ENCODE results near the gene CD200. TPM values are rescaled to one million over a fixed set of nuclear protein-coding genes. Genes with fewer than 3 reads are reported as not detected.

The CD200 gene
- total RNA-seq, 1 experiment from 2014 or later, result not detected

DNA sequence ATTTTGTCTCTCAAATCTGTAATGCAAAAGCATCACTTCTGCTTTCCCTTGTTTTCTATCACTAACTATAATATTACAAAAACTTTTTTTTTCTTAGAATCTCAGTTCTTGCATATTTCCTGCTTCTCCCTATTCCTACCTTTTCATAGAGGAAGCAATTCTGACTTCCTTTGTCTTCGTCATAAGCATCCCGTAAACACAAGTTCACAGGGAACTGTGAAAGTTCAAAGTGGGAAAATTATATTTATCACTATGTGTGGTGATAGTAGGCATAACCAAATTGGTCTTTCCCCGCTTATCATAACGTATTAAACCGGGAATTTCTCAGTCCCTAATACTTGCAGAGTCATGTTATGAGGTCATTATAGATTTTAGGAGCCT is 22.3 kb downstream of the CD200 start:
- Histone ChIP-seq H3K27ac (ENCODE audit: low read length) (no peak overlapping the region), H3K4me3 (ENCODE audit: low read depth in 2 of 2, low read length in 2 of 2) (no peak overlapping the region), H3K36me3 (ENCODE audit: control insufficient read depth, insufficient read depth, low read length) (no peaks in the 10 kb centered on the region), H3K9me3 (ENCODE audit: control insufficient read depth, insufficient read depth, low read depth, low read length) (no peaks in the 10 kb centered on the region; the same call in 1 of the 2 replicates), H3K4me1 (ENCODE audit: control insufficient read depth, insufficient read depth, low read length) (no peaks in the 10 kb centered on the region), H3K27me3 (ENCODE audit: control insufficient read depth, insufficient read depth, low read length) (no peaks in the 10 kb centered on the region)
- POLR2A ChIA-PET, result no interaction called here
- in situ Hi-C loops (cut with HindIII; ENCODE audit: low pct_unique_long_range_greater_than_20kb, low sequenced_read_pairs) (no loop called here), intact Hi-C loops (cut with micrococcal nuclease; ENCODE audit: unreplicated experiment) (no loop called here)
- ATAC-seq (no peak), DNase-seq (ENCODE audit: low read depth, low spot score) (no peak)
- TF ChIP-seq, protein P1, sequence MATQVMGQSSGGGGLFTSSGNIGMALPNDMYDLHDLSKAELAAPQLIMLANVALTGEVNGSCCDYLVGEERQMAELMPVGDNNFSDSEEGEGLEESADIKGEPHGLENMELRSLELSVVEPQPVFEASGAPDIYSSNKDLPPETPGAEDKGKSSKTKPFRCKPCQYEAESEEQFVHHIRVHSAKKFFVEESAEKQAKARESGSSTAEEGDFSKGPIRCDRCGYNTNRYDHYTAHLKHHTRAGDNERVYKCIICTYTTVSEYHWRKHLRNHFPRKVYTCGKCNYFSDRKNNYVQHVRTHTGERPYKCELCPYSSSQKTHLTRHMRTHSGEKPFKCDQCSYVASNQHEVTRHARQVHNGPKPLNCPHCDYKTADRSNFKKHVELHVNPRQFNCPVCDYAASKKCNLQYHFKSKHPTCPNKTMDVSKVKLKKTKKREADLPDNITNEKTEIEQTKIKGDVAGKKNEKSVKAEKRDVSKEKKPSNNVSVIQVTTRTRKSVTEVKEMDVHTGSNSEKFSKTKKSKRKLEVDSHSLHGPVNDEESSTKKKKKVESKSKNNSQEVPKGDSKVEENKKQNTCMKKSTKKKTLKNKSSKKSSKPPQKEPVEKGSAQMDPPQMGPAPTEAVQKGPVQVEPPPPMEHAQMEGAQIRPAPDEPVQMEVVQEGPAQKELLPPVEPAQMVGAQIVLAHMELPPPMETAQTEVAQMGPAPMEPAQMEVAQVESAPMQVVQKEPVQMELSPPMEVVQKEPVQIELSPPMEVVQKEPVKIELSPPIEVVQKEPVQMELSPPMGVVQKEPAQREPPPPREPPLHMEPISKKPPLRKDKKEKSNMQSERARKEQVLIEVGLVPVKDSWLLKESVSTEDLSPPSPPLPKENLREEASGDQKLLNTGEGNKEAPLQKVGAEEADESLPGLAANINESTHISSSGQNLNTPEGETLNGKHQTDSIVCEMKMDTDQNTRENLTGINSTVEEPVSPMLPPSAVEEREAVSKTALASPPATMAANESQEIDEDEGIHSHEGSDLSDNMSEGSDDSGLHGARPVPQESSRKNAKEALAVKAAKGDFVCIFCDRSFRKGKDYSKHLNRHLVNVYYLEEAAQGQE (IDR thresholded peaks at IDR 0.05; ENCODE audit: insufficient read depth in 1 of 2, low read depth in 2 of 2, low read length in 1 of 2), result no peak
- TF ChIP-seq, protein P2, sequence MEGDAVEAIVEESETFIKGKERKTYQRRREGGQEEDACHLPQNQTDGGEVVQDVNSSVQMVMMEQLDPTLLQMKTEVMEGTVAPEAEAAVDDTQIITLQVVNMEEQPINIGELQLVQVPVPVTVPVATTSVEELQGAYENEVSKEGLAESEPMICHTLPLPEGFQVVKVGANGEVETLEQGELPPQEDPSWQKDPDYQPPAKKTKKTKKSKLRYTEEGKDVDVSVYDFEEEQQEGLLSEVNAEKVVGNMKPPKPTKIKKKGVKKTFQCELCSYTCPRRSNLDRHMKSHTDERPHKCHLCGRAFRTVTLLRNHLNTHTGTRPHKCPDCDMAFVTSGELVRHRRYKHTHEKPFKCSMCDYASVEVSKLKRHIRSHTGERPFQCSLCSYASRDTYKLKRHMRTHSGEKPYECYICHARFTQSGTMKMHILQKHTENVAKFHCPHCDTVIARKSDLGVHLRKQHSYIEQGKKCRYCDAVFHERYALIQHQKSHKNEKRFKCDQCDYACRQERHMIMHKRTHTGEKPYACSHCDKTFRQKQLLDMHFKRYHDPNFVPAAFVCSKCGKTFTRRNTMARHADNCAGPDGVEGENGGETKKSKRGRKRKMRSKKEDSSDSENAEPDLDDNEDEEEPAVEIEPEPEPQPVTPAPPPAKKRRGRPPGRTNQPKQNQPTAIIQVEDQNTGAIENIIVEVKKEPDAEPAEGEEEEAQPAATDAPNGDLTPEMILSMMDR (IDR thresholded peaks at IDR 0.05), result no peak
- TF ChIP-seq TCF7L2 (IDR thresholded peaks at IDR 0.05; ENCODE audit: low read depth, low read length) (no peak), SIN3A (IDR thresholded peaks at IDR 0.05; ENCODE audit: borderline replicate concordance, insufficient read depth, low read depth, low read length) (no peak), POLR2AphosphoS5 (IDR thresholded peaks at IDR 0.05; ENCODE audit: low read depth, low read length) (no peak)
- no TSS peak for BruUV-seq (replicated peaks)
- CTCF ChIA-PET, result no interaction called here

GRCh38 chr3:112357930-112358780 is 25.2 kb downstream of the CD200 start:
- TF ChIP-seq POLR2AphosphoS5 (IDR thresholded peaks at IDR 0.05; ENCODE audit: low read depth, low read length) (no peak), TCF7L2 (IDR thresholded peaks at IDR 0.05; ENCODE audit: low read depth, low read length) (no peak), SIN3A (IDR thresholded peaks at IDR 0.05; ENCODE audit: borderline replicate concordance, insufficient read depth, low read depth, low read length) (no peak)
- TF ChIP-seq, protein P2 (IDR thresholded peaks at IDR 0.05), result no peak
- TF ChIP-seq, protein P1 (IDR thresholded peaks at IDR 0.05; ENCODE audit: insufficient read depth in 1 of 2, low read depth in 2 of 2, low read length in 1 of 2), result no peak
- in situ Hi-C loops (cut with HindIII; ENCODE audit: low pct_unique_long_range_greater_than_20kb, low sequenced_read_pairs) (no loop called here), intact Hi-C loops (cut with micrococcal nuclease; ENCODE audit: unreplicated experiment) (no loop called here)
- Histone ChIP-seq H3K4me3 (ENCODE audit: low read depth in 2 of 2, low read length in 2 of 2) (no peak overlapping the region), H3K4me1 (ENCODE audit: control insufficient read depth, insufficient read depth, low read length) (no peaks in the 10 kb centered on the region), H3K27ac (ENCODE audit: low read length) (no peak overlapping the region), H3K36me3 (ENCODE audit: control insufficient read depth, insufficient read depth, low read length) (no peaks in the 10 kb centered on the region), H3K27me3 (ENCODE audit: control insufficient read depth, insufficient read depth, low read length) (no peaks in the 10 kb centered on the region), H3K9me3 (ENCODE audit: control insufficient read depth, insufficient read depth, low read depth, low read length) (no peaks in the 10 kb centered on the region; the same call in 1 of the 2 replicates)
- no TSS peak for BruUV-seq (replicated peaks)
- ChIA-PET POLR2A (no interaction called here), CTCF (no interaction called here)
- ATAC-seq (no peak), DNase-seq (ENCODE audit: low read depth, low spot score) (no peak)
